HCT116 (cell line): ENCODE measurements around the gene CARD9.

ENCODE experiments used
- ATF3 ChIP-seq: IDR thresholded peaks from 2 replicates; pipeline ENCODE4 v1.6.1; 2012
- CTCF ChIP-seq, 3 experiments: fragments of 200-600 bp in 1 of 3; sonication (generic) in 1 of 3; IDR thresholded peaks in 2 of 3; conservative IDR thresholded peaks in 1 of 3; 2 replicates each; pipeline ENCODE4 v1.5.1; 2012 to 2017; ENCODE audit warnings: low read depth in 2 of 3, low read length in 2 of 3, antibody characterized with exemption in 1 of 3, borderline replicate concordance in 1 of 3, control low read depth in 1 of 3, mild to moderate bottlenecking in 1 of 3, mixed read lengths in 1 of 3, mixed run types in 1 of 3, moderate library complexity in 1 of 3; ENCODE audit not compliant: insufficient read depth in 1 of 3
- EZH2 ChIP-seq: fragments of 200-600 bp; sonication (generic); IDR thresholded peaks from 2 replicates; pipeline ENCODE4 v1.6.1; 2017; ENCODE audit warnings: antibody characterized with exemption, mixed run types
- MAX ChIP-seq: IDR thresholded peaks from 2 replicates; pipeline ENCODE4 v1.6.1; 2012
- POLR2A ChIP-seq: IDR thresholded peaks from 2 replicates; pipeline ENCODE4 v1.7.0; 2011; ENCODE audit warnings: borderline replicate concordance; ENCODE audit not compliant: insufficient read depth, insufficient read length; ENCODE audit errors: extremely low read depth
- POLR2AphosphoS5 ChIP-seq: IDR thresholded peaks from 2 replicates; pipeline ENCODE4 v1.6.1; 2011; ENCODE audit warnings: mild to moderate bottlenecking, low read depth, low read length, moderate library complexity
- REST ChIP-seq: IDR thresholded peaks from 2 replicates; pipeline ENCODE4 v1.6.1; 2012; ENCODE audit warnings: low read depth
- SIN3A ChIP-seq: IDR thresholded peaks from 2 replicates; pipeline ENCODE4 v1.6.1; 2012; ENCODE audit warnings: low read depth
- SP1 ChIP-seq: IDR thresholded peaks from 2 replicates; pipeline ENCODE4 v1.6.1; 2012; ENCODE audit warnings: low read depth
- YY1 ChIP-seq: IDR thresholded peaks from 2 replicates; pipeline ENCODE4 v1.6.1; 2011; ENCODE audit warnings: low read length, low read depth, moderate library complexity, mild to moderate bottlenecking; ENCODE audit not compliant: insufficient replicate concordance; ENCODE audit errors: extremely low read depth
- ZFX ChIP-seq: fragments of 450-650 bp; IDR thresholded peaks from 2 replicates; pipeline ENCODE4 v1.6.1; 2017
- ZNF274 ChIP-seq: fragments of 200-500 bp; sonication (Bioruptor generic); IDR thresholded peaks from 2 replicates; pipeline ENCODE4 v1.6.1; 2014; ENCODE audit warnings: mild to moderate bottlenecking, low read depth, low read length, inconsistent platforms

- no peak for TF ChIP-seq CTCF (IDR thresholded peaks at IDR 0.05 in 2 of 3, conservative IDR thresholded peaks at IDR 0.05 in 1 of 3; ENCODE audit: borderline replicate concordance in 1 of 3, insufficient read depth in 1 of 3, low read depth in 2 of 3, low read length in 2 of 3)
- TF ChIP-seq SIN3A, result no peak
- TF ChIP-seq POLR2A, result no peak
- TF ChIP-seq POLR2AphosphoS5, result no peak
- no peak for TF ChIP-seq YY1
- TF ChIP-seq REST, result no peak
- TF ChIP-seq EZH2, result no peak
- no peak for TF ChIP-seq ATF3
- no peak for TF ChIP-seq SP1
- TF ChIP-seq MAX, result no peak
- TF ChIP-seq ZNF274, result no peak
- TF ChIP-seq ZFX, result no peak
Observed at GRCh38 chr9:136416427-136416826, 43.0 kb upstream of the CARD9 start.
